Measurements from ENCODE around the gene MACF1. TPM values are rescaled to one million over a fixed set of nuclear protein-coding genes. Genes with fewer than 3 reads are reported as not detected.
"Not testable (repeated sequence)": the region's sequence is repeated elsewhere in the genome, so short reads cannot be mapped to it uniquely, and the experiment has no call there.

MACF1 gene
- total RNA-seq, 1 donor from 2014 or later, result 322 TPM

DNA sequence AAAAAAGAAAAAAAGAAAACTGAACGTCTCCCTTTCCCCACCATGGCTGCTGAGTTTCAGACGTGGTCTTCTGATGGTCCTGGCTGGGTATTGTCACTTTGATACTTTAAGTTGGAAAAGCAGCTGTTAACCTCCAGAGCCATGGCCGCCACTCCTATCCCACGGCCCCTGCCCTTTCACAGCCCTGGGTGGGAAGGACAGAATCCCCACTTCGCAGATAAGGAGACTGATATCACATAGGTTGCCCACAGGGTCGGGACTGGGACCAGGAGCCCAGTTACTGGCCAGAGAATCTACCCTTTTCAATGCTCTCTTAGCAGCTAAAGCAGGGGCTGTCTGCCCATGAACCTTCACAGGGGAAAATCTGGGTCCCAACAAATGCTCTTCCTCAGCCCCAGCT is 303.8 kb downstream of the MACF1 start:
- ATAC-seq (no peak), DNase-seq (ENCODE audit: low spot score) (no peak)
- intact Hi-C loops (cut with DNase I), result no loop called here

DNA sequence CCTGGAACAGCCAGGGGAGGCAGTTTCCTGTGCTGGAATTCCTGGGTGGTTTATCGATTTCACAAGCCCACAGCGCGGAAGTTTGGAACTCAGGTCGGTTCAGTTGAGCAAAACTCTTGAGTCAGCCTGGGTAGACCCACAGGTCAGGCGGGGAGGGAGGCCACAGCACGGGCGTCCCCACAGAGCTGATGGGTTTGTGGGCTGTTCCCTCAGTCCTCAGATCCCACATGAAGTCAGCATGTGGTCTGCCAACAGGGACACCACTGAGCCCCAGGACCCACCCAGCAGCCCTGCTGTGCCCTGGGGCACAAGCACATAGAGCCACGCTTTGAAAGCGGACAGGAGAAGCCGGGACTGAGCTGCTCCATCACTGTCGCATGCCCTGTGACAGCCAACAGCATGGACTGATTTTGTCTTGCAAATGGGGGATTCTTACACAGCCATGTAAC is 304.4 kb downstream of the MACF1 start:
- no peak for DNase-seq (ENCODE audit: low spot score)
- intact Hi-C loops (cut with DNase I), result no loop called here
- ATAC-seq, result no peak

DNA sequence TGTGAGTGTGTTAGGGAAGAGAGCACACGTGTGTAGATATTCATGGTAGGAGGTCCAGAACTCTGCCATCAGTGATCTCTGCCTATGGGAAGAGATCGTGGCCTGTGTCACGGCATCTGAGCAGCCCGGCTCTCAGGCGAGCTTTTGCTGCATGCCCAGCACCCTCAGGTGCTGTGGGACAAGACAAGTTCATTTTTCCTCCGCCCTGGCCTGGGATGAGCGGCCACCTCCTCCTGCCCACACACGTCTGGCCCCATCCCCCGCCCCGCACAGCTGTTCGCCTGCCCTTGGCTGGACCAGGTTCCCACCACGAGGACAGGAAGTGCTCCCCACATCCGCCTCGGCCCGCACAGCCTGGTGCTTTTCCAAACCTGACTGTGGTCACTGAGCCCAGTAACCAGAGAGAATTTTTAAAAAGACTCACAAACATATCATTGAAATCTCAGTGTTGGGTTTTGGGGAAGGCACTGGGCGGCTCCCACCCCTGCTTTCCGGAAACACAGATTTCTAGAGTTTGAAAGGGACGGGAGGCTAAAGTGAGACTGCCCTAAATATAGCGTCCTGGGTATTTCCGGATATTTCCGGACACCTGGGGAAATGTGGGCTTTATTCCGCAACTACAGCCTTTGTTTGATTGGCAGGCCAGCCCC is 305.0 kb downstream of the MACF1 start:
- intact Hi-C loops (cut with DNase I), result no loop called here
- ATAC-seq, result peak; percentile 78
- peak; percentile 70 for DNase-seq (ENCODE audit: low spot score)

DNA sequence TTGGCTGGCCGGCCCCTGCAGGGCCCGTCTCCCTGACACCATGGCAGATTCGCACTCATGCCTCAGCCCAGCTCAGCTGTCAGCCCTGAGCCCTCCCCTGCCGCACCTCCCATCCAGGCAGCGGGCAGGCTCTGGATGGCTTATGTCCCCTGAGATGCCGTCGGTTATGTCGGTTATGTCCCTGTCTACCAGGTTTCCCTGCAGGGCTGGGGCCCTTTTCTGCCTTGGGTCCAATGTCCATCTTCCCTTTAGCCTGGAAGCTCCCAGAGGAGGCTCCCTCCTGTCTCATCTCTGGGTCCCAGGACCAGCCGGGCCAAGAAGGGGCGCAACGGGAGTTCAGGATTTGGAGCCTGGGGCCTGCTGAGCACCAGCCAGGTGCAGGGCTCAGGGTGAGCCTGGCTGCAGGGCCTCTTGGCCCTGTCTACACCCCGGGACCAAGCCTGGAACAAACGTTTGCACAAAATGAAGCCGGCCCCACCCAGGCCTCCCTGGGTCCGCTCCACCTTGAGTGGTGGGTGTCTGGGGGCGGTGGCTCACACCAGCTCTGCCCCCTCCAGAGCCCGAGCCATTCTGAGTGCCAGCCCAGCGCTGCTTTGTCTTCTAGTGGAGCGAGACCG is 306.2 kb downstream of the MACF1 start:
- intact Hi-C loops (cut with DNase I); ATAC-seq: not testable (repeated sequence)
- DNase-seq (ENCODE audit: low spot score), result peak; percentile 40

DNA sequence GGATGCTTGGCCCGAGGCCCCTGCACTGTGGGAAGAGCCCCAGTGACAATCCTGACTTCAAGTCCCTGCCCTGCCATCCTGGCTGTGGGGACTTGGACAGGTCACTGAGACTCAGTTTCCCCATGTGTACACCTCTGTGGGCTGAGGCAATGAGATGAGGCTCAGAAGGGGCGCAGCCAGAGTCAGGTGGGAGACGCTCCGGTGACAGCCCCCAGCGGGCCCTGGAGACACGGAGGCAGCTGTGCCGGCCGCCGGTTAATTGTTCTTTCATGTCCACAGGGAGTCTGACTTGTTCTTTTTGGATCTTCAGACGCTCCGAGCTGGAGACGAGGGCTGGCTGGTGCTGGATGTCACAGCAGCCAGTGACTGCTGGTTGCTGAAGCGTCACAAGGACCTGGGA is 307.0 kb downstream of the MACF1 start:
- DNase-seq (ENCODE audit: low spot score); ATAC-seq; intact Hi-C loops (cut with DNase I): not testable (repeated sequence)

DNA sequence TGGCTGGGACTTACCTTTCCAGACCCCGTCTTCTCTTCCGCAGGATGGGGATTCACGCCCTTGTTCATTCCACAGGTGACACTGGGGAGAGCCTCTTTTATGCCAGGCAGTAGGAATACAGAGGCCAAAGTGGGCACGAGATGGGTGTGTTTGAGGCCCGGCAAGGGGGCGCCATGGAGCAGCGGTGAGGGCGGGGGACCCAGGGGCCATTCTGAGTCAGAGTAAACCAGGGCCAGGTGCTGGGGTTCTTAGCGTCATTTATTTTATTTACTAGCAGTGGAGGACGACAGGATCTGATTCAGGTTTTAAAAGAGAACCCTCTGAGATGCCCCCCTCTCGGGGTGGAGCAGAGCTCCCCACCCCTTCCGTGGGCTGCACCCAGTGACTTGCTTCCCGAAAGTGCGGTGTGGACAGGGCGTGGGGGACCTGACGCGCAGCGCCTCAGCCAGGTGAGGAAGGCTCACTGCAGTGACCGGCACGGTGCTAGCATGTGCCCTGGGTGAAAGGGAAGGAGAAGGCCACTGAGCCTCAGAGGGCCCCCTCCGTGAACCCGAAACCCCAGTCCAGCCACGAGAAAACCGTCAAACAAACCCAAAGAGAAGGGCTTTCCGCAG is 307.8 kb downstream of the MACF1 start:
- ATAC-seq; intact Hi-C loops (cut with DNase I); DNase-seq (ENCODE audit: low spot score): not testable (repeated sequence)

DNA sequence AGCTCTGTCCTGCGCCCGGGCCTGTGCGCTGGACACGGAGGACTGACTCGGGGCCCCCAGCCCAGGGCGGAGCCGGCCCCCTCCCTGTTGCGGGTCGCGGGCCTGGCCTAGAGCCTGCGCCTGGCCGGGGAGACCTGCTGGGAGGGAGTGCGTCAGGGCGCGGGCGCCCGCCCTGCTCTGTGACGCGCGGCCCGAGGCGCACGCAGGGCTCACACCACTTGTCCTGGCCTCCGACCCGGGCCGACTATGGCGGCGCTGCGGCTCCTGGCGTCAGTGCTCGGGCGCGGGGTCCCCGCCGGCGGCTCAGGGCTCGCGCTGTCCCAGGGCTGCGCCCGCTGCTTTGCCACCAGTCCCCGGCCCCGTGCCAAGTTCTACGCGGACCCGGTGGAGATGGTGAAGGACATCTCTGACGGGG is 310.2 kb downstream of the MACF1 start:
- intact Hi-C loops (cut with DNase I); DNase-seq (ENCODE audit: low spot score): not testable (repeated sequence)

DNA sequence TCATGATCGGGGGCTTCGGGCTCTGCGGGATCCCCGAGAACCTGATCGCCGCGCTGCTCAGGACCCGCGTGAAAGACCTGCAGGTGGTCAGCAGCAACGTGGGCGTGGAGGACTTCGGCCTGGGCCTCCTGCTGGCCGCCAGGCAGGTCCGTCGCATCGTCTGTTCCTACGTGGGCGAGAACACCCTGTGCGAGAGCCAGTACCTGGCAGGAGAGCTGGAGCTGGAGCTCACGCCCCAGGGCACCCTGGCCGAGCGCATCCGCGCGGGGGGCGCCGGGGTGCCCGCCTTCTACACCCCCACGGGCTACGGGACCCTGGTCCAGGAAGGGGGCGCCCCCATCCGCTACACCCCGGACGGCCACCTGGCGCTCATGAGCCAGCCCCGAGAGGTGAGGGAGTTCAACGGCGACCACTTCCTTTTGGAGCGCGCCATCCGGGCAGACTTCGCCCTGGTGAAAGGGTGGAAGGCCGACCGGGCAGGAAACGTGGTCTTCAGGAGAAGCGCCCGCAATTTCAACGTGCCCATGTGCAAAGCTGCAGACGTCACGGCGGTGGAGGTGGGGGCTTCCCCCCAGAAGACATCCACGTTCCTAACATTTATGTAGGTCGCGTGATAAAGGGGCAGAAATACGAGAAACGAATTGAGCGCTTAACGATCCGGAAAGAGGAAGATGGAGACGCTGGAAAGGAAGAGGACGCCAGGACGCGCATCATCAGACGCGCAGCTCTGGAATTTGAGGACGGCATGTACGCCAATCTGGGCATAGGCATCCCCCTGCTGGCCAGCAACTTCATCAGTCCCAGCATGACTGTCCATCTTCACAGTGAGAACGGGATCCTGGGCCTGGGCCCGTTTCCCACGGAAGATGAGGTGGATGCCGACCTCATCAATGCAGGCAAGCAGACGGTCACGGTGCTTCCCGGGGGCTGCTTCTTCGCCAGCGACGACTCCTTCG is 310.9 kb downstream of the MACF1 start:
- intact Hi-C loops (cut with DNase I); DNase-seq (ENCODE audit: low spot score): not testable (repeated sequence)
- peak; percentile 52 for ATAC-seq

More for the DNA sequence above, 310.2 kb downstream of the MACF1 start:
- peak; percentile 74 for ATAC-seq

DNA sequence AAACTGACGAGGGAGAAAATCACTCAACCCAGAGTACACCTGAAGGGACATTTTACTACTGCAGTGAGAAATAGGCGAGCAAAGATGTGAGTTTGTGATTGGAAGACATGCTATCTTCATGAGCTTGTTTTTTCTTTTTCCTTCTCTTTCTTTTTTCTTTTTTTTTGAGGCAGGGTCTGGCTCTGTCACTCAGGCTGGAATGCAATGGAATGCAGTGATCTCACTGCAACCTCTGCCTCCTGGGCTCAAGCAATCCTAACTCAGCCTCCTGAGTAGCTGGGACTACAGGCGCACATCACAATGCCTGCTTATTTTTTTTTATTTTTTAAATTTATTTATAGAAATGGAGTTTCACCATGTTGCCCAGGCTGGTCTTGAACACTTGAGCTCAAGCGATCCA is 312.3 kb downstream of the MACF1 start:
- intact Hi-C loops (cut with DNase I); ATAC-seq; DNase-seq (ENCODE audit: low spot score): not testable (repeated sequence)

DNA sequence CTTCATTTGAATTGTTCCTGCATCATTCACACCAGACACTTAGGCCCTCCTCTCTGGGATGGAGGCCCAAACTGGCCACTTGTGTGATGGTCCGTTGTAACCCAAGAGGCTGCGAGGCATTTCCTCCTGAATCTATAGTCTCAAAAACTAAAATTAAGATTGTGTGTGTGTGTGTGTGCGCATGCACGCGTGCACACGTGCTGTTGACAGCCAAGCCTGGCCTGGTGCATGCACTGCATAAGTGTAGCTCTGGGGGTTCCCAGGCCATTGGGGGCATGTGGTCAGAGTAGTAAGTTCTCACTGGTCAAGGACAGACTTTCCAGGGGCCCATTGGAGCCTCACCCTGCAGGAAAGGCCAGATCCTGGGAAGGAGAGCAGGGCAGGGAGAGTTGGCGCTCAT is 313.4 kb downstream of the MACF1 start:
- intact Hi-C loops (cut with DNase I); DNase-seq (ENCODE audit: low spot score); ATAC-seq: not testable (repeated sequence)

DNA sequence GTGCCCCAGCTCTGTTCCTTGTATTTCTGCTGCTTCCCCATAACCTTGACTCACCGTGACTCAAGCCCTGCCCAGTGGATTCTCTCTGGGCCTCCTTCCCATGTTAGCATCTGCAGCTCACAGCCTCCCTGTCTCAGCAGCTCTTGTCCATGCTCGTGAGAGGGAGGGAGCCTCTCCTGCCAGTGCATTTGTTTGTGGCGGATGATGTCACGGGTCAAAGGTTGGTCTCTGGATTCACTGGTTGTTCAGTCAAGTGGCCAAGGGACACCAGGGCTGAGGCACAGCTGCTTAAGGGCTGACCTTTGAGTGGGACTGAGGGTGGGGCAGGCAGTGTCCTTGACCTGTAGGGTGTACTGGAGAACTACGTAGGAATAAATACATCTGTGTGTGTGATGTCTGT is 314.9 kb downstream of the MACF1 start:
- intact Hi-C loops (cut with DNase I), result not testable (repeated sequence)
- DNase-seq (ENCODE audit: low spot score) (peak; percentile 47), ATAC-seq (peak; percentile 76)

DNA sequence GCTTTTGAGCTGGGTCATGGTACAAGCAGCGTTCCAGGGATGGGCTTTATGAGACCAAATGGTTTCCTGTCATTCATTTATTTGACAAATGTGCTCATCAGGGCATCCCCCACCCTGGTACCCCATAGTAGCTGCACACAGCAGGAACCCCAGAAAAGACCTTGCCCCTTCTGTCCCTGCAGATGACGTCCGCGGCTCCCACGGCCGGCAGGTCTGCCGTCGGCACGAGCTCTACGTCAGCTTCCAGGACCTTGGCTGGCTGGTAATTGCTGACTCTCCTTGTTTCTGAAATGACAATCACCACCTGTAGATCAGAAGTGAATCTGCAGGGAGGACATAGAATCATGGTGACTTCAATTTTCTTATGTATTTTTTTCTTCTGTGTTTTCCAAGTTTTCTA is 317.7 kb downstream of the MACF1 start:
- intact Hi-C loops (cut with DNase I); DNase-seq (ENCODE audit: low spot score); ATAC-seq: not testable (repeated sequence)

DNA sequence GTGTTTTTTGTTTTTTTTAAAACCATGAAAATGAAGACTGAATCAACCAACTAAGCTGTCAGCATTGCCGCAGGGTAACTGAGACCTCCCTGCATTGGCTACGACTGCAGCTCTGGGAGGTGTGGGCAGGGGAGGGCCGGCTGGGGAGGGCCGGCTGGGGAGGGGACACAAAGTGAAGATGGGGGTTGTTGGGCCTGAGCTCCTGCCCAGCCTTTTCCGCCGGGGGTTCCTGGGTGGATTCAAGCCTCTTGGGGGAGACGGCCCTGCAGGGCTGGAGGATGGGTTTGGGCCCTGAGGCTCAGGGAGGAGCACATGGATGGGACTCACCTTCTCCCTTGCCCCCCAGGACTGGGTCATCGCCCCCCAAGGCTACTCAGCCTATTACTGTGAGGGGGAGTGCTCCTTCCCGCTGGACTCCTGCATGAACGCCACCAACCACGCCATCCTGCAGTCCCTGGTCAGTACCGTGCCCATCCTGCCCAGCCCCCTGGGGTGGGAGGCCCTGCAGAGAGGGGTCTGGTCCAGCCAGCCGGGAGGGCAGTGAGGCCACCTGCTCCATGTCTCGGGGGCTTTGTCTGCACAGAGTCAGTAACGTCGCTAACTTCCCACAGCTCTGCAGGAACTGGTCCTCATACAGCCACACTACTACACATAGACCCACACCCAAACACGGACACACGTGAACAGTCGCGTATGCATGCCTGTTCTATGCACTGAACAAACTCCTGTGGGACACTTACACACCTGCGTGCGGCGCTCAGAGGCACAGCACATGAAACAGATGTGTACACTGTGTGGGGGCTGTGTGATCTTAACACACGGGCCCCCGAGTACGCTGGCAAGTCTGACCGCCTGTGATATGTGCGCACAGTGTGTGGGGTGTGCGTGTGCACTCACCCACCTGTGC is 318.4 kb downstream of the MACF1 start:
- DNase-seq (ENCODE audit: low spot score) (peak; percentile 53), ATAC-seq (no peak)
- intact Hi-C loops (cut with DNase I), result no loop called here

DNA sequence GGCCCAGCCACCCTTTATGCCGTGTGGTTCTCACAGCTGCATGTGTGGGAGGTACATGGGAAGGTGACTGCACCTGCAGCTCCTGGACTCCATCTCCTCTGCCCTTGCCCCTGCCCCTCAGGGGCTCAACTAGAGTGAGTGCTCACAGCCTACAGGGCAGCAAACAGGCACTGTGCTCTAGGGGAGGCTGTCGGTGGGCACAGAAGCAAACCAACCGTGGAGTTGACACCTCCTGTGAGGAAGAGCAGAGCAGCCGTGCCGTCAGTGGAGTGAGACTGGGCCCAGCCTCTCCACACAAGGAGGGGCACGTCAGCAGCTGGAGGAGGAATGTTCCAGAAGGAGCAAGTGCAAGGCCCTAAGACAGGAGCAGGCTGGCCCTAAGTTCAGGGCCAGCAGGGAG is 319.7 kb downstream of the MACF1 start:
- no peak for ATAC-seq
- DNase-seq (ENCODE audit: low spot score), result peak; percentile 36
- intact Hi-C loops (cut with DNase I), result no loop called here

DNA sequence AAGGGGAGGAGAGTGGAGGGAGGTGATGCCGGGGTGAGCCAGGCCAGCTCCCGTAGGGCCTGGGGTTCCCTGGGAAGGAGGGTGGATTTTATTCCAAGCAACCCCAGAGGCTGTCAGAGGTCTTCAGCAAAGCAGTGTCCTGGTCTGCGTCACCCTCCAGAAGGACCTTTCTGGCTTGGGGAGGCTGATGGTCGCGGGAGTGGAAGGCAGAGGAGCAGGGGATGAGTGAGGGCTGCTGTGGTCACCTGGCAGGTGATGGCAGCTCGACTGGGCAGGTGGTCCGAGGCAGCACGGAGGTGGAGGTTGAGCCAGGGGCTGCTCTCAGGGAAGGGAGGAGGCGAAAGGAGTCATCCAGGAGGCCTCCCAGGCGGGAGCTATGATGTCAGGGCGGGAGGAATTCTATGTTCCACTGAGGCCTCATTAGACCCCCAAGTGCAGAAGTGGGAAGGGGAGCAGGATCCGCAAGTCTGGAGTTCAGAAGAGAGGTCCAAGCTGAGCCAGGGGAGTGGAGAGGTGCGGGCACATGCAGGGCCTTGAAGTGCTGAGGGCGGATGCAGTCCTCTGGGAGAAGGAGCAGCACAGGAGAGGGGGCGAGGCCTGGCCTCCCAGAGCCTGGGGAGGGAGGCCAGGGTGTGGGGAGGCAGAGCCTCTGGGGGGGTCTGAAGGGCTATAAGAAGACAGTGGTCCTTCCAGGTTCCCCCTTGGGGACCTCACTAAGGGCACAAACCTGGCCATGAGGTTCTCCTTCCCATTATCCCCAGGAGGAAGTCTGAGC is 320.3 kb downstream of the MACF1 start:
- no peak for ATAC-seq
- intact Hi-C loops (cut with DNase I), result no loop called here
- peak; percentile 36 for DNase-seq (ENCODE audit: low spot score)

DNA sequence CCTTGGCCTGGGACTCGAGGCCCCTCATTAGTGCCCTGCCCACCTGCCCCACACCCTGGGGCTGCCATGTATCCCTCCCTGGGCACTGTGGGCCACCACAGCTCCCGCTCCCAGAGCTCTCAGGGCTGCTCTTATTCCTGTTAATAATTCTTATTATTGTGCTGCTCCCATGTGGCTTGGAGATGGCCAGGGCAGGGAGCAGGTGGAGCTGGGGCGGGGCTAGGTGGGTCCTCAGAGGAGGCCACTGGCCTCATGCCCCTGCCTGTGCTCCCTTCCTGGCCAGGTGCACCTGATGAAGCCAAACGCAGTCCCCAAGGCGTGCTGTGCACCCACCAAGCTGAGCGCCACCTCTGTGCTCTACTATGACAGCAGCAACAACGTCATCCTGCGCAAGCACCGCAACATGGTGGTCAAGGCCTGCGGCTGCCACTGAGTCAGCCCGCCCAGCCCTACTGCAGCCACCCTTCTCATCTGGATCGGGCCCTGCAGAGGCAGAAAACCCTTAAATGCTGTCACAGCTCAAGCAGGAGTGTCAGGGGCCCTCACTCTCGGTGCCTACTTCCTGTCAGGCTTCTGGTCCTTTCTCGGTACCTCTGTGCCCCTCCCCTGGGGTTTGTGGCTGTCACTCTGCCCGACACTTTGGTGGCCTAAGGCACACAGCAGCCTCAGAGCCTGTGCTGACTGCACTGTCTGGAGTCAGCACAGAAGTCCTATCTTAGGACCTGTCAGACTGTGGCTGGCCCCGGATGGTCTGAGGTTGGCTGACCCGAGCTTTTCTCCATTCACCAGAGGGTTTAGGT is 321.1 kb downstream of the MACF1 start:
- DNase-seq (ENCODE audit: low spot score) (peak; percentile 49), ATAC-seq (no peak)
- intact Hi-C loops (cut with DNase I), result no loop called here

Data from sciatic nerve (tissue), 2 donors.